PC-9 (cell line): ENCODE data around the gene MORN5. TPM values are rescaled to one million over a fixed set of nuclear protein-coding genes. Genes with fewer than 3 reads are reported as not detected.
A peak's percentile ranks its signal among the peaks of the same experiment; 100 is the strongest.

Experiments used
- BruUV-seq: library from RNA; stranded (reverse); fragments of 400-500 nt; replicated peaks from 2 replicates; lab custom pipeline; 2021; lab: Mats Ljungman, UMichigan
- CTCF ChIA-PET: fragments of 300-600 bp; sonication (Branson Sonifier 250); formaldehyde crosslinking; loops from one replicate; lab custom pipeline; 2022; ENCODE audit warnings: antibody characterized with exemption; lab: Charles Lee
- POLR2A ChIA-PET: fragments of 300-600 bp; sonication (Branson Sonifier 250); formaldehyde crosslinking; loops from one replicate; lab custom pipeline; 2022; ENCODE audit warnings: antibody characterized with exemption; ENCODE audit not compliant: unreplicated experiment; lab: Charles Lee
- DNase-seq, 2 experiments: peaks; one replicate each; pipeline versions ENCODE4 v3.0.0 to v3.0.0-alpha.2; 2015 to 2022; ENCODE audit warnings: mixed read lengths in 1 of 2
- H2AFZ ChIP-seq: fragments of 200-600 bp; sonication (generic); 2 replicates; pipeline ENCODE4 v1.8.1; 2017; ENCODE audit warnings: antibody characterized with exemption
- H3F3A ChIP-seq: fragments of 200-600 bp; sonication (generic); 2 replicates; pipeline ENCODE4 v1.8.1; 2017; ENCODE audit warnings: antibody characterized with exemption, mild to moderate bottlenecking, low read depth; ENCODE audit not compliant: insufficient read depth
- H3K27ac ChIP-seq: fragments of 200-600 bp; sonication (generic); 2 replicates; pipeline ENCODE4 v1.6.1; 2016; ENCODE audit warnings: mixed run types
- H3K27me3 ChIP-seq: fragments of 200-600 bp; sonication (generic); 2 replicates; pipeline ENCODE4 v1.6.1; 2016; ENCODE audit warnings: low read depth, mixed run types; ENCODE audit not compliant: insufficient read depth
- H3K36me3 ChIP-seq: fragments of 200-600 bp; sonication (generic); 2 replicates; pipeline ENCODE4 v1.6.1; 2016; ENCODE audit warnings: low read depth, mixed run types
- H3K4me1 ChIP-seq: fragments of 200-600 bp; sonication (generic); replicated peaks from 2 replicates; pipeline ENCODE4 v1.6.1; 2016; ENCODE audit warnings: mixed run types; ENCODE audit not compliant: insufficient read depth
- H3K4me2 ChIP-seq: fragments of 200-600 bp; sonication (generic); 2 replicates; pipeline ENCODE4 v1.6.1; 2017; ENCODE audit warnings: mixed run types
- H3K4me3 ChIP-seq: fragments of 200-600 bp; sonication (generic); 2 replicates; pipeline ENCODE4 v1.6.1; 2016; ENCODE audit warnings: mixed run types
- H3K79me2 ChIP-seq: fragments of 200-600 bp; sonication (generic); 2 replicates; pipeline ENCODE4 v1.6.1; 2017; ENCODE audit warnings: low read depth, mixed run types
- H3K9me2 ChIP-seq: fragments of 200-600 bp; sonication (generic); 2 replicates; pipeline ENCODE4 v1.8.1; 2017; ENCODE audit warnings: mild to moderate bottlenecking; ENCODE audit not compliant: insufficient read depth
- H3K9me3 ChIP-seq: fragments of 200-600 bp; sonication (generic); 2 replicates; pipeline ENCODE4 v1.8.1; 2016; ENCODE audit warnings: low read depth; ENCODE audit not compliant: insufficient read depth
- H4K20me1 ChIP-seq: fragments of 200-600 bp; sonication (generic); 2 replicates; pipeline ENCODE4 v1.8.1; 2017; ENCODE audit not compliant: insufficient read depth
- EZH2 ChIP-seq: fragments of 200-600 bp; sonication (generic); IDR thresholded peaks from 2 replicates; pipeline ENCODE4 v1.8.0; 2017; ENCODE audit warnings: antibody characterized with exemption, low read depth
- intact Hi-C: fragments of 100-400 bp; cut with micrococcal nuclease; formaldehyde crosslinking; loops from one replicate; pipeline ENCODE4 v1.10.0; 2022; ENCODE audit not compliant: unreplicated experiment
- total RNA-seq: library from RNA; stranded (reverse); gene quantifications from 2 replicates; pipeline ENCODE4 v1.2.3, GENCODE V29; 2021
- TF ChIP-seq, protein P1 (sequence below): fragments of 200-600 bp; sonication (generic); conservative IDR thresholded peaks from 2 replicates; pipeline ENCODE4 v1.6.1; 2017; ENCODE audit warnings: mixed run types, antibody characterized with exemption, mild to moderate bottlenecking, moderate library complexity

The MORN5 gene
- total RNA-seq, 1 experiment from 2014 or later: not detected

DNA sequence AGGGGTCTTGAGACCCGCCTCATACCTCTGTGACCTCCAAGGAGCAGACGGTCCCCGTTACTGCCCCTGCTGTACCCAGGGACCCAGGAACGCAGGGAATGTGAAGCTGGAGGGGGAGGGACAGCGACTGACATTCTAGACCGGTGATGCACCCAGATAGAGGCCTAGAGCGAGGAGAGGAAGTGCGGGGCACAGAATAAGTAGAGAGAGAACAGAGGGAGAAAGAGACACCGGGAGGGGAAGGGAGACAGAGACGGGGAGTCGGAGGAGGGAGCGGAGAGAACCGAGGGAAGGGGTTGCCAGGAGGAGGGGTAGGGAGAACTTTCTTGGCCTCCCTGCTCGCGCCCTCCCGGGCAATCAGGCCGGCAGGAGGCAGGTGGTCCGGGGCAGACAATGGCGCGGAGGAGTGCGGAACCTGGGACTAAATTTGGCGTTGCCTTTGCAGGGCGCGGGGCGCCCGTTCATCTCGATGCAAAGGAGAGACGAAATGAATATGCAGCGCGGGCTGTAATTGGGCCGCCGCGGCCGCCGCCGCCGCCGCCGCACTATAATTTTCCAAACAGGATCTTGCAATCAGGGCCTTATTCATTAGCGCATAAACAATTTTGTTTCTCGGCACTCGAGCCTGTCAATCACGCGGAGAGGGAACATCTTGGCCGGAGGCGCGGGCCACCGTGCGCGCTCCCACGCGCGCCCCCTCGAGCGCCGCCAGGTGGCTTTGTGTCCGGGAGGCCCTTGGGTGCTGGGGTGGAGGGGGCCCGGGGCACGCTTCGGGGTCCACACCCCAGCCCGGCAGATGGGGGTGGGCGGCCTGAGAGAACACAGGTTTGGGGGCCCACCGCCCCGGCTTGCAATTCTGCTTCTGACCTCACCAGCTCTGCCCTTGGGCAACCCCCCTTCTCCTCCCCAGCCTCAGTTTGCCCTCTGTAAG lies 33.1 kb upstream of the MORN5 start:
- Histone ChIP-seq H3K4me1 (no peaks in the 10 kb centered on the region), H3K79me2 (no peaks in the 10 kb centered on the region), H3K9me3 (no peaks in the 10 kb centered on the region), H2AFZ (no peak overlapping the region), H4K20me1 (no peaks in the 10 kb centered on the region), H3K27ac (no peak overlapping the region), H3K9me2 (no peaks in the 10 kb centered on the region), H3K4me2 (no peak overlapping the region), H3K4me3 (no peak overlapping the region), H3F3A (no peaks in the 10 kb centered on the region), H3K27me3 (no peaks in the 10 kb centered on the region), H3K36me3 (no peaks in the 10 kb centered on the region)
- POLR2A ChIA-PET: interaction anchor here (0.6 kb wide), 1 partner anchor 239 kb away, joined by 6 read pairs; no protein-coding TSS in a partner anchor
- DNase-seq: peak in 1 of 2 experiments; percentile 35
- BruUV-seq: no TSS peak
- CTCF ChIA-PET: interaction anchor here (0.6 to 4.6 kb wide), 8 partner anchors 8 to 729 kb away, joined by 3 to 47 read pairs (median 4); no protein-coding TSS in a partner anchor
- intact Hi-C loops: loop anchor here (5.0 kb wide), 1 partner anchor 1221 kb away; no protein-coding TSS in a partner anchor
- no peak for TF ChIP-seq EZH2
- TF ChIP-seq, protein P1, sequence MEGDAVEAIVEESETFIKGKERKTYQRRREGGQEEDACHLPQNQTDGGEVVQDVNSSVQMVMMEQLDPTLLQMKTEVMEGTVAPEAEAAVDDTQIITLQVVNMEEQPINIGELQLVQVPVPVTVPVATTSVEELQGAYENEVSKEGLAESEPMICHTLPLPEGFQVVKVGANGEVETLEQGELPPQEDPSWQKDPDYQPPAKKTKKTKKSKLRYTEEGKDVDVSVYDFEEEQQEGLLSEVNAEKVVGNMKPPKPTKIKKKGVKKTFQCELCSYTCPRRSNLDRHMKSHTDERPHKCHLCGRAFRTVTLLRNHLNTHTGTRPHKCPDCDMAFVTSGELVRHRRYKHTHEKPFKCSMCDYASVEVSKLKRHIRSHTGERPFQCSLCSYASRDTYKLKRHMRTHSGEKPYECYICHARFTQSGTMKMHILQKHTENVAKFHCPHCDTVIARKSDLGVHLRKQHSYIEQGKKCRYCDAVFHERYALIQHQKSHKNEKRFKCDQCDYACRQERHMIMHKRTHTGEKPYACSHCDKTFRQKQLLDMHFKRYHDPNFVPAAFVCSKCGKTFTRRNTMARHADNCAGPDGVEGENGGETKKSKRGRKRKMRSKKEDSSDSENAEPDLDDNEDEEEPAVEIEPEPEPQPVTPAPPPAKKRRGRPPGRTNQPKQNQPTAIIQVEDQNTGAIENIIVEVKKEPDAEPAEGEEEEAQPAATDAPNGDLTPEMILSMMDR: no peak

DNA sequence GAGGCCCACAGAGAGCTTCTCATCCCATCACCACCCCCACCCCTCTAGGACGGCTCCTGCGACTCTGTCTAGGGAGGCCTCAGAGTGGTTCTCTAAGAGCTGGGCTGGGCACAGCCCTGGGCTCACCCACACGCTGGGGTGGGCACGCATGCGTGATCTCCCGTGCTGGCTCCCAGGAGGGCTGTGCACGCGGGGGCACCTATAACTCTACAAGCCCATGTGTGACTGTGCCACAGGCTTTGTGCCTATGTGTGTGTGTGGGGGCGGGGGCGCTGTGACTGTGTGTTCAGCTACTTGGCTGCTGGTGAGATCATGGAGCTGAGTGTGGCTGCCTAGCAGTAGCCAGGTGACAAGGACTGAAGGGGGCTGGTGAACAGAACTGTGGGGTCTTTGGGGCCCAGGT lies 32.3 kb upstream of the MORN5 start:
- no peak overlapping the region for H3K4me2 ChIP-seq
- no peaks in the 10 kb centered on the region for H3K9me2 ChIP-seq
- no peak for TF ChIP-seq EZH2
- TF ChIP-seq, protein P1: no peak
- H2AFZ ChIP-seq: no peak overlapping the region
- H3K79me2 ChIP-seq: no peaks in the 10 kb centered on the region
- no peak for DNase-seq
- ChIA-PET CTCF (interaction anchor here (0.5 to 3.8 kb wide), 4 partner anchors 9 to 223 kb away, joined by 3 to 26 read pairs (median 6); no protein-coding TSS in a partner anchor), POLR2A (interaction anchor here (0.6 kb wide), 1 partner anchor 145 kb away, joined by 9 read pairs; no protein-coding TSS in a partner anchor)
- H4K20me1 ChIP-seq: no peaks in the 10 kb centered on the region
- no TSS peak for BruUV-seq
- no peaks in the 10 kb centered on the region for H3K36me3 ChIP-seq
- no peaks in the 10 kb centered on the region for H3K27me3 ChIP-seq
- intact Hi-C loops: loop anchor here (5.0 kb wide), 1 partner anchor 1220 kb away; no protein-coding TSS in a partner anchor
- H3K4me3 ChIP-seq: no peak overlapping the region
- no peaks in the 10 kb centered on the region for H3F3A ChIP-seq
- H3K9me3 ChIP-seq: no peaks in the 10 kb centered on the region
- H3K27ac ChIP-seq: no peak overlapping the region
- no peaks in the 10 kb centered on the region for H3K4me1 ChIP-seq
